ENCODE data around the gene PEAR1.
A peak's percentile ranks its signal among the peaks of the same experiment; 100 is the strongest.

PEAR1 gene

GRCh38 chr1:156944268-156944667 is 50.8 kb downstream of the PEAR1 start:
- no peak for TF ChIP-seq CTCF (IDR thresholded peaks at IDR 0.05; ENCODE audit: control insufficient read depth, extremely low read depth, insufficient read depth)
- no peak for DNase-seq (ENCODE audit: low read depth)
- H3K4me3 ChIP-seq (ENCODE audit: low read depth, low read length): no peak overlapping the region

- DNase-seq (ENCODE audit: low read depth): no peak
- TF ChIP-seq CTCF (IDR thresholded peaks at IDR 0.05; ENCODE audit: control insufficient read depth, extremely low read depth, insufficient read depth): no peak
- no peak overlapping the region for H3K4me3 ChIP-seq (ENCODE audit: low read depth, low read length)
These were observed 51.3 kb downstream of the PEAR1 start for GRCh38 chr1:156944848-156945247.

- DNase-seq (ENCODE audit: low read depth): peak; percentile 53
- TF ChIP-seq CTCF (IDR thresholded peaks at IDR 0.05; ENCODE audit: control insufficient read depth, extremely low read depth, insufficient read depth): no peak
- H3K4me3 ChIP-seq (ENCODE audit: low read depth, low read length): no peak overlapping the region
These were observed 52.6 kb downstream of the PEAR1 start for GRCh38 chr1:156945881-156946661.

- TF ChIP-seq CTCF (IDR thresholded peaks at IDR 0.05; ENCODE audit: control insufficient read depth, extremely low read depth, insufficient read depth): no peak
- no peak for DNase-seq (ENCODE audit: low read depth)
- H3K4me3 ChIP-seq (ENCODE audit: low read depth, low read length): no peak overlapping the region
These were observed 53.6 kb downstream of the PEAR1 start for GRCh38 chr1:156947127-156947526.

- no peak overlapping the region for H3K4me3 ChIP-seq (ENCODE audit: low read depth, low read length)
- no peak for DNase-seq (ENCODE audit: low read depth)
- no peak for TF ChIP-seq CTCF (IDR thresholded peaks at IDR 0.05; ENCODE audit: control insufficient read depth, extremely low read depth, insufficient read depth)
These were observed 54.5 kb downstream of the PEAR1 start for GRCh38 chr1:156947818-156948525.

- TF ChIP-seq CTCF (IDR thresholded peaks at IDR 0.05; ENCODE audit: control insufficient read depth, extremely low read depth, insufficient read depth): no peak
- no peak for DNase-seq (ENCODE audit: low read depth)
- no peak overlapping the region for H3K4me3 ChIP-seq (ENCODE audit: low read depth, low read length)
These were observed 55.2 kb downstream of the PEAR1 start for GRCh38 chr1:156948708-156949107.
